Tibial artery (tissue), 4 donors: ENCODE results near the gene SSX2IP.
"Not testable (repeated sequence)": the region's sequence is repeated elsewhere in the genome, so short reads cannot be mapped to it uniquely, and the experiment has no call there.

ENCODE experiments used
- DNase-seq, 2 donors: peaks; one replicate each; pipeline ENCODE4 v3.0.0-alpha.2; 2019
- H3K27ac ChIP-seq, 2 donors: fragments of 200-600 bp; sonication (generic) in 1 of 2; 1 replicate in 1 of 2; 2 replicates in 1 of 2; pipeline ENCODE4 v1.5.1; 2018 to 2019; ENCODE audit warnings: mild to moderate bottlenecking in 1 of 2
- H3K27me3 ChIP-seq, 2 donors: fragments of 200-600 bp; sonication (generic) in 1 of 2; one replicate each; pipeline versions ENCODE4 v1.5.1 to v1.6.0; 2016 to 2019
- H3K36me3 ChIP-seq, 3 donors: fragments of 200-600 bp; sonication (generic) in 2 of 3; one replicate each; pipeline ENCODE4 v1.5.1; 2016 to 2019; ENCODE audit warnings: mild to moderate bottlenecking in 2 of 3
- H3K4me1 ChIP-seq, 4 donors: fragments of 200-600 bp; sonication (generic) in 2 of 4; 1 replicate in 3 of 4; 2 replicates in 1 of 4; pipeline ENCODE4 v1.5.1; 2016 to 2019
- H3K4me3 ChIP-seq, 2 donors: fragments of 200-600 bp; sonication (generic) in 1 of 2; 1 replicate in 1 of 2; 2 replicates in 1 of 2; pipeline ENCODE4 v1.5.1; 2018 to 2019; ENCODE audit warnings: mild to moderate bottlenecking in 2 of 2
- H3K9me3 ChIP-seq, 3 donors: fragments of 200-600 bp; sonication (generic) in 1 of 3; one replicate each; pipeline ENCODE4 v1.5.1; 2016 to 2019
- intact Hi-C: fragments of 100-400 bp; cut with DNase I; formaldehyde crosslinking; loops from one replicate; pipeline ENCODE4 v1.15.0; 2023; ENCODE audit warnings: low total_unique reads
- TF ChIP-seq, protein P1 (sequence below), 2 experiments: fragments of 200-600 bp in 1 of 2; fragments of 450-650 bp in 1 of 2; IDR thresholded peaks; one replicate each; pipeline ENCODE4 v1.5.1; 2017 to 2019; ENCODE audit warnings: antibody characterized with exemption in 2 of 2, mild to moderate bottlenecking in 1 of 2, moderate library complexity in 1 of 2

The SSX2IP gene

DNA sequence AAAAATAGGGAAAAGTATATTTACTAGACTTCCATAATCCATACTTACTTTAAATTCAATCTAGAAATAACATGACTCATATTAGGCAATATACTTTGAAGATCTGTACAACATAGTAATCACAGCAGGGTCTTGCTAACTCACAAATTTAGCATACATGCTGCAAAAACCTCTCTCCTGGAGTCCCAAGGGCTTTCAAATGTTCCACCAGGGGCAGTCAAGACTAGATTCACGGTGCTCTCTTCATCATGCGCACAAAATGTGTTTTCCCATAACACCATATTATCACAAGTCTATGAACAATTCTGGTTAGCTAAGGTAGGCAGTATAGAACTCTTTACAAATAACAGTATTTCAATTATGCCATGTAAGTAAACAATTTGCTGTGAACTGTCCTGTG, 45.8 kb downstream of the SSX2IP start:
- Histone ChIP-seq H3K4me1 (no peaks in the 10 kb centered on the region), H3K4me3 (no peak overlapping the region), H3K27ac (no peak overlapping the region), H3K9me3 (no peaks in the 10 kb centered on the region), H3K27me3 (no peaks in the 10 kb centered on the region), H3K36me3 (no peaks in the 10 kb centered on the region)
- DNase-seq, result no peak
- TF ChIP-seq, protein P1, sequence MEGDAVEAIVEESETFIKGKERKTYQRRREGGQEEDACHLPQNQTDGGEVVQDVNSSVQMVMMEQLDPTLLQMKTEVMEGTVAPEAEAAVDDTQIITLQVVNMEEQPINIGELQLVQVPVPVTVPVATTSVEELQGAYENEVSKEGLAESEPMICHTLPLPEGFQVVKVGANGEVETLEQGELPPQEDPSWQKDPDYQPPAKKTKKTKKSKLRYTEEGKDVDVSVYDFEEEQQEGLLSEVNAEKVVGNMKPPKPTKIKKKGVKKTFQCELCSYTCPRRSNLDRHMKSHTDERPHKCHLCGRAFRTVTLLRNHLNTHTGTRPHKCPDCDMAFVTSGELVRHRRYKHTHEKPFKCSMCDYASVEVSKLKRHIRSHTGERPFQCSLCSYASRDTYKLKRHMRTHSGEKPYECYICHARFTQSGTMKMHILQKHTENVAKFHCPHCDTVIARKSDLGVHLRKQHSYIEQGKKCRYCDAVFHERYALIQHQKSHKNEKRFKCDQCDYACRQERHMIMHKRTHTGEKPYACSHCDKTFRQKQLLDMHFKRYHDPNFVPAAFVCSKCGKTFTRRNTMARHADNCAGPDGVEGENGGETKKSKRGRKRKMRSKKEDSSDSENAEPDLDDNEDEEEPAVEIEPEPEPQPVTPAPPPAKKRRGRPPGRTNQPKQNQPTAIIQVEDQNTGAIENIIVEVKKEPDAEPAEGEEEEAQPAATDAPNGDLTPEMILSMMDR (IDR thresholded peaks at IDR 0.05), result no peak
- intact Hi-C loops, result no loop called here

DNA sequence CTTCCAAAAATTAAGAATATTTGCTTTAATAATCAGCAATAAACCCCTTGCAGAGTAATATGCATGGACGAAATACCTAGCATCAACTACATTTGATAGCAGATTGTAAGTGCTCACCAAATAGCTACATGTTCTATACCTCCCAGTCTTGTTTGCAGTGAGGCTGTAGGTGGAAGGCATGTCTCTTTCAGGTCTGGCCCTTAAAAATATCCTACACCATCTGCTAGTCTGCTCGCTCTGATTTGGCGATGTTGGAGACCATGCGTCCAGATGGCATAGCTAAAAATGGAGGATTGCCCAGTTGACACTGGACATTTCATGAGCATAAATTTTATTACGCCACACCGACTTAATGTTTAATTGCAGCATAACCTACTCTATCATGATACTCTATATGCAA, 47.1 kb downstream of the SSX2IP start:
- no peak overlapping the region for H3K27ac ChIP-seq
- no peaks in the 10 kb centered on the region for H3K27me3 ChIP-seq

DNA sequence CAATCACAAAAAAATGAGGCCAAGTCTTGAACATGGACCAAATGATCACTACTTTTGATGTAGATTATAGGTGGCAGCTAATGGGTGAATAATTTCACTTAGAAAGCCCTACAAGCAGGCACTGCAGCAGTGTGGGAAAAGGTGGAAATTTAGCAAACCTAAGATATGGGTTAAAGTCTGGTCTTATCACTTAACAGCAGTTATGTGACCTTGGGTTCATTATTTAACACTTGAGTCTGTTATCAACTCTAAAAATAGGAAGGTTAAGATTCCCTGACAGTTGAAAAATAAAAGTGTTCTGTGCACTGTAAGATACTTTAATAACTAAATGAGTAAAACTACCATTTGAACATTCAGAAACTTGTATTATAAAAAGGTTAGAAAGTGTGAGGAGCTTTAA, 47.5 kb downstream of the SSX2IP start:
- TF ChIP-seq, protein P1 (IDR thresholded peaks at IDR 0.05), result no peak
- intact Hi-C loops, result no loop called here
- no peaks in the 10 kb centered on the region for H3K27me3 ChIP-seq
- no peaks in the 10 kb centered on the region for H3K9me3 ChIP-seq
- no peaks in the 10 kb centered on the region for H3K36me3 ChIP-seq
- no peaks in the 10 kb centered on the region for H3K4me1 ChIP-seq
- no peak overlapping the region for H3K27ac ChIP-seq
- DNase-seq, result no peak
- no peak overlapping the region for H3K4me3 ChIP-seq

More for the DNA sequence above, 47.1 kb downstream of the SSX2IP start:
- no peaks in the 10 kb centered on the region for H3K4me1 ChIP-seq
- DNase-seq, result no peak
- TF ChIP-seq, protein P1 (IDR thresholded peaks at IDR 0.05), result no peak
- H3K9me3 ChIP-seq, result no peaks in the 10 kb centered on the region
- intact Hi-C loops, result no loop called here
- no peaks in the 10 kb centered on the region for H3K36me3 ChIP-seq
- H3K4me3 ChIP-seq, result no peak overlapping the region

DNA sequence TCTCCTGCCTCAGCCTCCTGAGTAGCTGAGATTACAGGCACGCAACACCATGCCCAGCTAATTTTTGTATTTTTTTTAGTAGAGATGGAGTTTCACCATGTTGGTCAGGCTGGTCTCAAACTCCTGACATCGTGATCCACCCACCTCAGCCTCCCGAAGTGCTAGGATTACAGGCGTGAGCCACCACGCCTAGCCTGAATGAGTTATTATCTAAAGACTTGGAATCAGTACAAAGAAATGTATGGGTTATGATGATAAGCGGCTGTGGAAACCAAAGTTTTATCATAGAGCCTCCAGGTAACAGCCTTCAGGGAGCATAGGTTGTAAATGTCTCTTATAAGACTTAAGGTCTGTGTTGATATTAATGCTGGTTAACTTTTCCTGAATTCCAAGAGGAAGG, 50.5 kb downstream of the SSX2IP start:
- H3K36me3 ChIP-seq, H3K9me3 ChIP-seq, H3K4me1 ChIP-seq, intact Hi-C loops, DNase-seq, H3K27ac ChIP-seq, H3K27me3 ChIP-seq, H3K4me3 ChIP-seq: not testable (repeated sequence)

DNA sequence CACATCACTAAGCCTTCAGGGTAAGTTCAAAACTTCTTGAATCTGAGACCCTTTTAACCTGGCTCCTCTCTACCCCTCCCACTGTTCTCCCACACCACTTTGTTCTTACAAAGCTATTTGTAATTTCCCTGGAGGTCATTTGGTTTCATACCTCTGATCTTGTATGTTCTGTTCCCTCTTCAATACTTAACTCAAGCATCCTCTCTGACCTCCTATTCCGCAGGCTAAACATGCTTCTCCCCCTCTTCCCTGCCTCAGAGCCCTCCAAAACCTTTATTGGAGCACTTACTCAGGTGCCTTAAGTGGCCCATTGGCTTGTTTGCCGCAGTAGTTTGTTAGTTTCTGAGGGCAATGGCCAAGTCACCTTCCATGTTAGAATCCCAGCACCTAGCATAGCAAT, 54.8 kb downstream of the SSX2IP start:
- no peak overlapping the region for H3K4me3 ChIP-seq
- no peaks in the 10 kb centered on the region for H3K36me3 ChIP-seq
- TF ChIP-seq, protein P1 (IDR thresholded peaks at IDR 0.05), result no peak
- no peaks in the 10 kb centered on the region for H3K4me1 ChIP-seq
- intact Hi-C loops, result no loop called here
- no peak overlapping the region for H3K27ac ChIP-seq
- no peak for DNase-seq
- H3K27me3 ChIP-seq, result no peaks in the 10 kb centered on the region
- no peaks in the 10 kb centered on the region for H3K9me3 ChIP-seq

DNA sequence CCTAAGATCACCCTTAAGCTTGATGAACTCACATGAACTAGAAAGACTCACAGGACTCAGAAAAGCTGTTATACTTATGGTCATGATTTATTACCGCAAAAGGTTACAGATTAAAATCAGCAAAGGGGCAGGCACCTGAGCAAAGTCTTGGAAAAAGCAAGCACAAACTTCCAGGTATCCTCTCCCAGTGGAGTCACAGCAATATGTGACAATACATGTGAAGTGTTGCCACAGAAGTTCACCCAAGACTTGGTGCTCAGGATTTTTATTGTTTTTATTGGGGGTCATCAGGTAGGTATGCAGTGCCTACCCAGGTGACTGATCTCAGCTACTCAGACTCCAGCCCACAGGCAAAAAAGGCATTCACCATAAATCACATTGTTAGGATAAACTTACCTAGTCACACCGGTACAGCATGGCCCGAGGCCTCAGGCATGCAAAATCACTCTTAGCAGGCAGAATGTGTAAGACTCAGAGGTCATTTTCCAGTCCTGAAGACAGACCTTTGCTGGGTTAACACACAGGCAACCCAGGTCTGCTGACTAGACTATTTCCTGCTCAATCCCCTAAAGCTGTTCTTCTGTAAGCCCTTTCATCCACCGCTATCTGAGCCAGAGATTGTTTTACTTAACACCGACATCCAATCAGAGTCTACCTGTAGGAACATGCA, 55.6 kb downstream of the SSX2IP start:
- intact Hi-C loops, result no loop called here
- Histone ChIP-seq H3K9me3 (no peaks in the 10 kb centered on the region), H3K27me3 (no peaks in the 10 kb centered on the region), H3K36me3 (no peaks in the 10 kb centered on the region), H3K4me1 (no peaks in the 10 kb centered on the region), H3K4me3 (no peak overlapping the region), H3K27ac (no peak overlapping the region)
- no peak for DNase-seq
- TF ChIP-seq, protein P1 (IDR thresholded peaks at IDR 0.05), result no peak
